ENCODE results near the gene IQCH. TPM values are rescaled to one million over a fixed set of nuclear protein-coding genes. Genes with fewer than 3 reads are reported as not detected.

IQCH gene
- polyA plus RNA-seq, 1 donor (not counting 4 experiments of a cell fraction or from before 2014, with no cell fraction given), result 2.6 TPM

DNA sequence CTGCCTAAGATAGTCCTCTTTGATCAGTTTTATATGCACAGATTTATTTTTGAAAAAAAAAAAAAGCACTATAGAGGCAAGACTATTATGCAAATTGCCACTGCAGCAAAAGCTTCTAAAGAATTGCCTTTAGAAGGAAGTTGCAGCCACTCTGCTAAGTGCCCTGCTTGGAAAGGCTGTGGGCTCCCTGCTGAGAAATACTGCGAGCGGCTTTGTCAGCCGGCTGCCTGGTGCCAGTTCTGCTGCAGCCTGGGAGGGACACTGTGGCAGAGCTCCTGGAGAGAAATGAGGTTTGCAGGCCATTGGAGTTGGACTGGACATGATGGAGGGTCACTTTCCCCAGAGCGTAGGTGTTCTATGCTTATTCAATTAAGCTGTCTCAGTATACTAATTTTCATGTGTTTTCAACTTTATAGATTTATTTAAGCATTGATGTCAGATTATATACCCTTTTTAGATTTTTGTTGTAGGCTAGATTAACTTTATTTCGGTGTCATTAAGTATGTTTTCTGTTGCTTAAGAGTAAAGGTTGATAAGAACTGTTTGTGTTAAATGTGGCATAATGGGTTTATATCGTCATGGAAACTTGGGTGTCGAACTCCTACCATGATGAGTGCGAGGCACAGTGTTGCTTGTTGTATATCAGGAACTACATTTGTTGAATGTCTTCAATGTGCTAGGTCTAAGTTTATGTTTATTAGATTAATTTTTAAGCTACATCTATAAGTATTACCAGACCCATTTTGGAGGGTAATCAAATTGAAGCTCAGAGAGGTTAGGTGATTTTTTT is 294.5 kb downstream of the IQCH start:
- H3K9ac ChIP-seq (ENCODE audit: control insufficient read depth, extremely low read depth, insufficient read depth, low read length), result no peak overlapping the region
- H3K9me1 ChIP-seq (ENCODE audit: control insufficient read depth, extremely low read depth, insufficient read depth, low read length), result no peaks in the 10 kb centered on the region
- TF ChIP-seq, protein P1, sequence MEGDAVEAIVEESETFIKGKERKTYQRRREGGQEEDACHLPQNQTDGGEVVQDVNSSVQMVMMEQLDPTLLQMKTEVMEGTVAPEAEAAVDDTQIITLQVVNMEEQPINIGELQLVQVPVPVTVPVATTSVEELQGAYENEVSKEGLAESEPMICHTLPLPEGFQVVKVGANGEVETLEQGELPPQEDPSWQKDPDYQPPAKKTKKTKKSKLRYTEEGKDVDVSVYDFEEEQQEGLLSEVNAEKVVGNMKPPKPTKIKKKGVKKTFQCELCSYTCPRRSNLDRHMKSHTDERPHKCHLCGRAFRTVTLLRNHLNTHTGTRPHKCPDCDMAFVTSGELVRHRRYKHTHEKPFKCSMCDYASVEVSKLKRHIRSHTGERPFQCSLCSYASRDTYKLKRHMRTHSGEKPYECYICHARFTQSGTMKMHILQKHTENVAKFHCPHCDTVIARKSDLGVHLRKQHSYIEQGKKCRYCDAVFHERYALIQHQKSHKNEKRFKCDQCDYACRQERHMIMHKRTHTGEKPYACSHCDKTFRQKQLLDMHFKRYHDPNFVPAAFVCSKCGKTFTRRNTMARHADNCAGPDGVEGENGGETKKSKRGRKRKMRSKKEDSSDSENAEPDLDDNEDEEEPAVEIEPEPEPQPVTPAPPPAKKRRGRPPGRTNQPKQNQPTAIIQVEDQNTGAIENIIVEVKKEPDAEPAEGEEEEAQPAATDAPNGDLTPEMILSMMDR (optimal IDR thresholded peaks at IDR 0.05 in 1 of 3, IDR thresholded peaks at IDR 0.05 in 1 of 3, conservative IDR thresholded peaks at IDR 0.05 in 1 of 3; ENCODE audit: extremely low read depth in 1 of 3, insufficient read depth in 2 of 3, low read length in 3 of 3), result no peak
- no peak for TF ChIP-seq EZH2 (IDR thresholded peaks at IDR 0.05; ENCODE audit: low read length)
- H3K36me3 ChIP-seq (ENCODE audit: control insufficient read depth in 2 of 2, extremely low read depth in 1 of 2, insufficient read depth in 2 of 2, low read length in 2 of 2), result peaks cover 2 to 7% of the 10 kb centered on the region in 2 experiments
- no peaks in the 10 kb centered on the region for H4K20me1 ChIP-seq (ENCODE audit: control insufficient read depth, extremely low read depth, insufficient read depth, low read length)
- DNase-seq (ENCODE audit: low read depth, low spot score) (no peak), FAIRE-seq (no peak)
- H3K4me1 ChIP-seq (ENCODE audit: control insufficient read depth, extremely low read depth, insufficient read depth, low read length), result peaks cover 3% of the 10 kb centered on the region
- no peaks in the 10 kb centered on the region for H3K79me2 ChIP-seq (ENCODE audit: control insufficient read depth, insufficient read depth, low read length)
- H3K4me2 ChIP-seq (ENCODE audit: control insufficient read depth, extremely low read depth, insufficient read depth, low read depth, low read length), result no peak overlapping the region
- no peak overlapping the region for H3K4me3 ChIP-seq (ENCODE audit: control insufficient read depth in 2 of 3, extremely low read depth in 1 of 3, insufficient read depth in 2 of 3, low read depth in 1 of 3, low read length in 3 of 3)
- H3K27ac ChIP-seq (ENCODE audit: control insufficient read depth, insufficient read depth, low read length), result no peak overlapping the region
- no peaks in the 10 kb centered on the region for H3K9me3 ChIP-seq (ENCODE audit: control insufficient read depth, low read depth, low read length)
- dilution Hi-C loops (cut with MboI; ENCODE audit: extremely low pct_ligation_motif_present, low sequenced_read_pairs), result no loop called here
- H2AFZ ChIP-seq (ENCODE audit: control insufficient read depth, low read length), result no peak overlapping the region
- H3K27me3 ChIP-seq (ENCODE audit: control insufficient read depth, extremely low read depth, insufficient read depth, low read length), result no peaks in the 10 kb centered on the region

DNA sequence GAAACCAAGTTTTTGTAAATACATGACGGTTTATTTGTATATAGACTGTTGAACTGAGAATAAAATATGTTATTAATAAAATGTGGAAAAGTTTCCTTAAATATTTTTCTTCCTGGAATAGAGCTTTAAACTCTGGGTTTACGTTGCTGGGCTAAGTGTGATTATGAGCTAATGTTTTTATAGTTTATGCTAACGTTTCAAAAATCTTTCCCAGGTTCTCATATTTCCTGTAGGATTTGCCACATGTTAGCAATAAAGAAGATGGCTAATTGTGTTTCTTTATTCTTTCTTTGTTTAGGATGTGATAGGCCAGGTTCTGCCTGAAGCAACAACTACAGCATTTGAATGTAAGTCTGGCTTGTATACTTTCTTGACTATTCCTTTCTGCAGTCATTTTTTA is 295.1 kb downstream of the IQCH start:
- no peak overlapping the region for H3K4me3 ChIP-seq (ENCODE audit: control insufficient read depth in 2 of 3, extremely low read depth in 1 of 3, insufficient read depth in 2 of 3, low read depth in 1 of 3, low read length in 3 of 3)
- H3K36me3 ChIP-seq (ENCODE audit: control insufficient read depth in 2 of 2, extremely low read depth in 1 of 2, insufficient read depth in 2 of 2, low read length in 2 of 2), result peaks cover 2 to 7% of the 10 kb centered on the region in 2 experiments
- no peaks in the 10 kb centered on the region for H3K9me1 ChIP-seq (ENCODE audit: control insufficient read depth, extremely low read depth, insufficient read depth, low read length)
- no peaks in the 10 kb centered on the region for H4K20me1 ChIP-seq (ENCODE audit: control insufficient read depth, extremely low read depth, insufficient read depth, low read length)
- no peak overlapping the region for H2AFZ ChIP-seq (ENCODE audit: control insufficient read depth, low read length)
- H3K4me1 ChIP-seq (ENCODE audit: control insufficient read depth, extremely low read depth, insufficient read depth, low read length), result peaks cover 3% of the 10 kb centered on the region
- H3K27me3 ChIP-seq (ENCODE audit: control insufficient read depth, extremely low read depth, insufficient read depth, low read length), result no peaks in the 10 kb centered on the region
- H3K79me2 ChIP-seq (ENCODE audit: control insufficient read depth, insufficient read depth, low read length), result no peaks in the 10 kb centered on the region
- TF ChIP-seq EZH2 (IDR thresholded peaks at IDR 0.05; ENCODE audit: low read length), result no peak
- TF ChIP-seq, protein P1 (optimal IDR thresholded peaks at IDR 0.05 in 1 of 3, IDR thresholded peaks at IDR 0.05 in 1 of 3, conservative IDR thresholded peaks at IDR 0.05 in 1 of 3; ENCODE audit: extremely low read depth in 1 of 3, insufficient read depth in 2 of 3, low read length in 3 of 3), result no peak
- H3K27ac ChIP-seq (ENCODE audit: control insufficient read depth, insufficient read depth, low read length), result no peak overlapping the region
- no peak overlapping the region for H3K4me2 ChIP-seq (ENCODE audit: control insufficient read depth, extremely low read depth, insufficient read depth, low read depth, low read length)
- DNase-seq (ENCODE audit: low read depth, low spot score), result no peak
- no peaks in the 10 kb centered on the region for H3K9me3 ChIP-seq (ENCODE audit: control insufficient read depth, low read depth, low read length)
- H3K9ac ChIP-seq (ENCODE audit: control insufficient read depth, extremely low read depth, insufficient read depth, low read length), result no peak overlapping the region
- dilution Hi-C loops (cut with MboI; ENCODE audit: extremely low pct_ligation_motif_present, low sequenced_read_pairs), result no loop called here
- FAIRE-seq, result no peak
